HG02763 (cell line): Measurements from ENCODE around the gene POLRMT.

ENCODE experiments used
- ATAC-seq: cut with Tn5 transposase; IDR thresholded peaks from one replicate; pipeline ENCODE4 v1.9.1; 2021; ENCODE audit warnings: mild to moderate bottlenecking, moderate library complexity; ENCODE audit not compliant: unreplicated experiment

The POLRMT gene

GRCh38 chr19:582497-583197, 50.7 kb downstream of the POLRMT start:
- ATAC-seq = no peak

GRCh38 chr19:581399-582111, 51.8 kb downstream of the POLRMT start:
- ATAC-seq = no peak

- ATAC-seq = no peak
Observed at GRCh38 chr19:580274-580835, 53.0 kb downstream of the POLRMT start.

GRCh38 chr19:579842-580155, 53.5 kb downstream of the POLRMT start:
- no peak for ATAC-seq

GRCh38 chr19:579111-579841, 54.1 kb downstream of the POLRMT start:
- no peak for ATAC-seq

GRCh38 chr19:577439-578392, 55.6 kb downstream of the POLRMT start:
- ATAC-seq = no peak

- ATAC-seq = no peak
Observed at GRCh38 chr19:576768-577438, 56.4 kb downstream of the POLRMT start.

GRCh38 chr19:575527-576506, 57.5 kb downstream of the POLRMT start:
- ATAC-seq = no peak

- ATAC-seq = peak; percentile 19
Observed at GRCh38 chr19:574658-575526, 58.4 kb downstream of the POLRMT start.

- no peak for ATAC-seq
Observed at GRCh38 chr19:573519-573825, 59.9 kb downstream of the POLRMT start.

GRCh38 chr19:572743-573518, 60.4 kb downstream of the POLRMT start:
- no peak for ATAC-seq

GRCh38 chr19:572140-572742, 61.1 kb downstream of the POLRMT start, which contains the start of gene BSG:
TSS of gene BSG (plus strand) at chr19:572596. CDS start at chr19:572635, 39 bp downstream.
- peak; percentile 75 for ATAC-seq

GRCh38 chr19:571566-571974, 61.8 kb downstream of the POLRMT start:
- ATAC-seq = no peak

- no peak for ATAC-seq
Observed at GRCh38 chr19:570937-571565, 62.3 kb downstream of the POLRMT start.

- ATAC-seq = no peak
Observed at GRCh38 chr19:570251-570686, 63.1 kb downstream of the POLRMT start.

GRCh38 chr19:567296-567900, 65.9 kb downstream of the POLRMT start:
- no peak for ATAC-seq
